Measurements from ENCODE around the gene FAM47E. TPM values are rescaled to one million over a fixed set of nuclear protein-coding genes. Genes with fewer than 3 reads are reported as not detected.
A peak's percentile ranks its signal among the peaks of the same experiment; 100 is the strongest.

Gene FAM47E
- total and polyA plus RNA-seq, 9 of the 15 experiments (the other 6 are each of a cell fraction or from before 2014, with no cell fraction given): 3.7 to 15.6 (median 6.4) TPM

DNA sequence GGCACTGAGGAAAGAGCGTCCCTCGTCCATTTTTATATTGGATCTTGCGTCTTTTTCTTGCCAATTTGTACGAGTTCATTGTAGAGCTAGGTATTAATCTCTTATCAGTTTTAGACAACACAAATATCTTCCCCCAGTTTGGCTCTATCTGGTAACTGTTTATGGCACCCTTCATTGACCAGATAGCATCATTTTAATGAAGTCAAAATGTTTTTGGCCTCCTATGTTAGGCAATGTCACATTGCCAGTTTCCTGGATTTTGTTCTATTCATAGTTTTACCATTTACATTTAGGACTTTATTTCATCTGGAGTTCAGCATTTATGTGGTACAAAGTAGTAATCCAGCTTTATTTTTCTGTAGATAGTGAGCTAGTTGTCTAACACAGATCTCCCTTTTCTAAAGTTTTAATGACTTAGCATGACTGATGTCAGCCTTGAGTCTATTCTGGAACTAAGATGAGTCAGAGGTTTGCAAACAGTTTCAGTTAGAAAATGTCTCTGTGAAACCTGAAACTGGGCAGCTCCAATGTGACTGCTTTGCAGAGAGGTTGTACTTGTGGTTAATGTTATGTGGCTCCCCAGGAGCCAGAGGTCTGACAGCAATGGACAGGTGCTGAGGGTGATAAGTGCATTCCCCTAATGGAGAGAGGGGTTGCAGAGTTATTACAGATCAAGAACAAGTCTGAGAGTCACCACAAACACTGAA, 49.7 kb downstream of the FAM47E start (continued):
- no peak for TF ChIP-seq CBX8 (IDR thresholded peaks at IDR 0.05; ENCODE audit: borderline replicate concordance, extremely low read depth, low read depth, low read length, poor library complexity, severe bottlenecking)
- TF ChIP-seq MEF2A (IDR thresholded peaks at IDR 0.05; ENCODE audit: control insufficient read depth, low read depth, low read length): peak; percentile 93
- 0 out of 2 replicates have a peak, but pooled peaks have one; percentile 15 for TF ChIP-seq THRB (CRISPR knock-in tag; conservative IDR thresholded peaks at IDR 0.05)
- peak; percentile 93 for TF ChIP-seq RNF2 (IDR thresholded peaks at IDR 0.05)
- peak; percentile 31 for TF ChIP-seq NEUROD1 (IDR thresholded peaks at IDR 0.05; ENCODE audit: borderline replicate concordance, low read depth, low read length, partially characterized antibody)
- TF ChIP-seq ARNT (IDR thresholded peaks at IDR 0.05): peak in 1 of 2 experiments; percentile 85; a peak in 1 of 4 replicates
- TF ChIP-seq TEAD2 (tag; IDR thresholded peaks at IDR 0.05): no peak
- peak; percentile 62; the same call in 1 of the 2 replicates for TF ChIP-seq MYNN (IDR thresholded peaks at IDR 0.05)
- no peak for TF ChIP-seq MYNN (CRISPR knock-in tag; IDR thresholded peaks at IDR 0.05)
- TF ChIP-seq, protein P1, sequence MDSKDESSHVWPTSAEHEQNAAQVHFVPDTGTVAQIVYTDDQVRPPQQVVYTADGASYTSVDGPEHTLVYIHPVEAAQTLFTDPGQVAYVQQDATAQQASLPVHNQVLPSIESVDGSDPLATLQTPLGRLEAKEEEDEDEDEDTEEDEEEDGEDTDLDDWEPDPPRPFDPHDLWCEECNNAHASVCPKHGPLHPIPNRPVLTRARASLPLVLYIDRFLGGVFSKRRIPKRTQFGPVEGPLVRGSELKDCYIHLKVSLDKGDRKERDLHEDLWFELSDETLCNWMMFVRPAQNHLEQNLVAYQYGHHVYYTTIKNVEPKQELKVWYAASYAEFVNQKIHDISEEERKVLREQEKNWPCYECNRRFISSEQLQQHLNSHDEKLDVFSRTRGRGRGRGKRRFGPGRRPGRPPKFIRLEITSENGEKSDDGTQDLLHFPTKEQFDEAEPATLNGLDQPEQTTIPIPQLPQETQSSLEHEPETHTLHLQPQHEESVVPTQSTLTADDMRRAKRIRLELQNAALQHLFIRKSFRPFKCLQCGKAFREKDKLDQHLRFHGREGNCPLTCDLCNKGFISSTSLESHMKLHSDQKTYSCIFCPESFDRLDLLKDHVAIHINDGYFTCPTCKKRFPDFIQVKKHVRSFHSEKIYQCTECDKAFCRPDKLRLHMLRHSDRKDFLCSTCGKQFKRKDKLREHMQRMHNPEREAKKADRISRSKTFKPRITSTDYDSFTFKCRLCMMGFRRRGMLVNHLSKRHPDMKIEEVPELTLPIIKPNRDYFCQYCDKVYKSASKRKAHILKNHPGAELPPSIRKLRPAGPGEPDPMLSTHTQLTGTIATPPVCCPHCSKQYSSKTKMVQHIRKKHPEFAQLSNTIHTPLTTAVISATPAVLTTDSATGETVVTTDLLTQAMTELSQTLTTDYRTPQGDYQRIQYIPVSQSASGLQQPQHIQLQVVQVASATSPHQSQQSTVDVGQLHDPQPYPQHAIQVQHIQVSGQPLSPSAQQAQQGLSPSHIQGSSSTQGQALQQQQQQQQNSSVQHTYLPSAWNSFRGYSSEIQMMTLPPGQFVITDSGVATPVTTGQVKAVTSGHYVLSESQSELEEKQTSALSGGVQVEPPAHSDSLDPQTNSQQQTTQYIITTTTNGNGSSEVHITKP (IDR thresholded peaks at IDR 0.05; ENCODE audit: partially characterized antibody): peak; percentile 84
- peak; percentile 94 for TF ChIP-seq CBFA2T3 (IDR thresholded peaks at IDR 0.05)
- peak; percentile 87 for TF ChIP-seq JUN (IDR thresholded peaks at IDR 0.05; ENCODE audit: borderline replicate concordance, low read depth, low read length)
- no peak; the same call in 1 of the 2 replicates for TF ChIP-seq JUN (CRISPR knock-in tag; IDR thresholded peaks at IDR 0.05; ENCODE audit: borderline replicate concordance)
- TF ChIP-seq MAFK (IDR thresholded peaks at IDR 0.05; ENCODE audit: low read length): peak; percentile 70; the same call in 1 of the 2 replicates
- TF ChIP-seq ZMIZ1 (IDR thresholded peaks at IDR 0.05; ENCODE audit: low read depth in 2 of 2, low read length in 2 of 2): peak in 1 of 2 experiments; percentile 84; a peak in 2 of 4 replicates
- TF ChIP-seq FOSL1 (tag; conservative IDR thresholded peaks at IDR 0.05): peak; percentile 97
- peak in 1 of 2 experiments; percentile 58; a peak in 1 of 3 replicates for TF ChIP-seq CBX3 (IDR thresholded peaks at IDR 0.05; ENCODE audit: borderline replicate concordance in 1 of 2, low read length in 2 of 2)
- TF ChIP-seq MTA3 (IDR thresholded peaks at IDR 0.05; ENCODE audit: borderline replicate concordance): 0 out of 2 replicates have a peak, but pooled peaks have one; percentile 52
- TF ChIP-seq DPF2 (IDR thresholded peaks at IDR 0.05): peak; percentile 97
